Left colon (tissue), 2 donors: Measurements from ENCODE around the gene KCNG2. TPM values are rescaled to one million over a fixed set of nuclear protein-coding genes. Genes with fewer than 3 reads are reported as not detected.

ENCODE experiments used
- ATAC-seq: fragments of 200-7000 bp; cut with Tn5 transposase; one replicate; pipeline ENCODE4 v1.9.1; 2020; ENCODE audit warnings: mild to moderate bottlenecking, moderate library complexity
- DNase-seq, 2 donors: peaks; one replicate each; pipeline ENCODE4 v3.0.0-alpha.2; 2020
- intact Hi-C, 2 donors: fragments of 100-400 bp; cut with DNase I in 1 of 2; cut with micrococcal nuclease in 1 of 2; formaldehyde crosslinking; loops; one replicate each; pipeline versions ENCODE4 v1.11.2 to v1.14.0; 2022; cut with DNase I, micrococcal nuclease
- total RNA-seq, 2 donors: library from RNA; stranded (reverse); fragmentation: NEBNext Ultra II Directional; extraction: Animal tissue kit (Norgen Biotek cat#: 25700); gene quantifications; one replicate each; pipeline ENCODE4 v1.2.1, GENCODE V29; 2021
- donor health status: DM: no; HTN: no; CAD: no.
- donor health status: DM: yes; HTN: yes; CAD: no.

Gene KCNG2
- total RNA-seq, 2 donors from 2014 or later, result not detected

- intact Hi-C loops, result no loop called here
- DNase-seq (no peak), ATAC-seq (no peak)
Measured at GRCh38 chr18:79764131-79764530, 33.6 kb upstream of the KCNG2 start.

GRCh38 chr18:79765491-79766245 is 32.1 kb upstream of the KCNG2 start:
- intact Hi-C loops, result no loop called here
- DNase-seq (peak in 1 of 2 donors; percentile 17), ATAC-seq (no peak)

DNA sequence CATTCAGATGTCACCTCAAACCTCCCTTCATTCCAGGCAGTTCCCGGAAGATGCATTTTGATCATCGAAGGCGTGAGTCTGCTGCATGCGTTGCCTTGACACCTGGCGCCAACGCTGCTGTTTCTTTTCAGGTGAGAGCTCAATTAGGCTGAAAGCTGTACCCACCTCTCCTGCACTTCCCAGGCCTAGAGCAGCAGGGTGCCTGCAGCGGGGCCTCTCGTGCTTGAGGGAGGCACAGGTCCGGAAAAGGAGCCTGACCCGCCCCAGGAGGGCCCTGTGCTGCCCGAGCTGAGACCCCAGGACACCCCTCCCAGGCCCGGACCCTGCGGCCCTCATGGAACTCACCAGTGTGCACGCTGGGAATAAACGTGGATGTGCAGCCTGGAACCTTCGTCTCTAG is 31.4 kb upstream of the KCNG2 start:
- intact Hi-C loops, result no loop called here
- no peak for ATAC-seq
- peak in 1 of 2 donors; percentile 8 for DNase-seq

- ATAC-seq (no peak), DNase-seq (no peak)
- intact Hi-C loops, result no loop called here
Measured at GRCh38 chr18:79768745-79769144, 29.0 kb upstream of the KCNG2 start.

DNA sequence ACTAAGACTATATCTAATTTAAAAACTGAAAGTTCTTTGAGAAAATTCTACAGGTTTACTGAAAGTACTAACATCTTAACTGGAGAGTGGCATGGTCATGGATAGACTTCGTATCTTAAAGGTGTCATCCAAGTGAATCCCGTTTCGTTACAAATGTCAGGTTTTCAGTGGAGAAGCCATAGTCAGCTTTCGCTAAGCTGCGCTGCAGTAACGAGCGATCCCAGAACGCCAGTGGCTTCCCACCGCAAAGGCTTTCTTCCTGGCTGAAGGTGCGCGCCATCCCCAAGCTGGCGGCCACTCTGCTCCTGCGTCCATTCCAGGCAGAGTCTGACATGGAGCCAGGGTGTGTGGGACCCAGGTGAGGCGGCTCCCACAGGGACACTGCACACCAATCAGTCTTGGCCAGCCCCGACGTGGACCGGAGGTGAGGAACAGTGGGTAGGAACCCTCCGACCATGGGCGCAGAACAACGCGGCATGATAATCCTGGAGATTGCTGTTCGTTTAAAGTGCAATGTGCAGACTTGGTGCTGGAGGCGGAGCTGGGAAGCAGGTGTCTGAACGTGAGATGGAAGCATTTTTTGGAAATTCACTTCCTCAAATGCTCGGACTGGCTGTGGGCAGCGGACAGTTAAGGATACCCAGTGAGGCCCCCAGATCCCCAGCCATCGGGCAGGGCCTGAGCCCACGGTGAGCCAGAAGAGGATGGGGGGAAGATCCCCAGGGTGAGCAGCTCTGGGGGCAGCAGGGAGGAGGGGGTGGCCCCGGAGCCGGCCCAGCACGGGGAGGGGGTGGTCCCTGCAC is 27.8 kb upstream of the KCNG2 start:
- DNase-seq, result peak in 1 of 2 donors; percentile 14
- ATAC-seq, result no peak
- intact Hi-C loops, result no loop called here

GRCh38 chr18:79770501-79770815 is 27.3 kb upstream of the KCNG2 start:
- no peak for ATAC-seq
- DNase-seq, result peak in 1 of 2 donors; percentile 16

GRCh38 chr18:79770826-79771225 is 26.9 kb upstream of the KCNG2 start:
- no peak for ATAC-seq
- intact Hi-C loops, result no loop called here
- peak in 1 of 2 donors; percentile 8 for DNase-seq

More at GRCh38 chr18:79770501-79770815, 27.3 kb upstream of the KCNG2 start:
- intact Hi-C loops, result no loop called here

- no peak for ATAC-seq
- intact Hi-C loops, result no loop called here
- peak in 1 of 2 donors; percentile 10 for DNase-seq
Measured at GRCh38 chr18:79771446-79772107, 26.2 kb upstream of the KCNG2 start.

DNA sequence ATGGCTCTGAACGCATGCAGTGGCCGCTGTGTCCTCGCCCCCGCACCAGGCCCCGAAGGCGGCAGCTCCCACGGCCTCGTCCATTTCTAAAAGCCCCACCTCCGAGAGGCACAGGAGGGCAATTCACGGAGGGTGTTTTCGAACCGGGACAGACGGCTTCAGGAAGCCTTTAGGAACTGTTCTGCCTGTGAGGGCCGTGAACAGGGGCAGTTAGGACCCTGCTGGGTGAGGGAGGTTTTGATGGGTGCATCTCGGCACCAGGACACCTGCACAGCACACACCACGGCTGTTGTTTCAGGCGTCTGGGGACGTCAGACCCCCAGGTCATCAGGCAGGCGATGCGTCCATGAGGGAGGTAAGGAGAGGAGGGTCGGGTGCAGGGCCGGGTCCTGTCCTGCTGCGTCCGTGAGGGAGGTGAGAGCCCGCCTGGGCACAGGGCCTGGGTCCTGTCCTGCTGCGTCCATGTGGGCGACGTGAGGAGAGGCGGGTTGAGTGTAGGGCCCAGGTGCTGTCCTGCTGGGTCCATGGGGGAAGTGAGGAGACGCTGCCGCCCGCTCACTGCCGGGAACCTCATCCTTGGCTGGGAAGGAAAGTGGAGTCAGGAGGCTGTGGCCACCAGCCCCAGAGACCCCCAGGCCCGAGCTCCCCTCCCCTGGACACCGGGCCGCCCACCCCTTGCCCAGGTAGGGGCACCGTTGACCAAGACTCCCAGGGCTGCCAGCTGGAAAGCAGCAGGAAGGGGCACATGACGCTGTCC is 25.5 kb upstream of the KCNG2 start:
- ATAC-seq (no peak), DNase-seq (peak in 1 of 2 donors; percentile 18)
- intact Hi-C loops, result no loop called here

- DNase-seq, result peak in 1 of 2 donors; percentile 8
- ATAC-seq, result no peak
- intact Hi-C loops, result no loop called here
Measured at GRCh38 chr18:79772865-79773696, 24.7 kb upstream of the KCNG2 start.

DNA sequence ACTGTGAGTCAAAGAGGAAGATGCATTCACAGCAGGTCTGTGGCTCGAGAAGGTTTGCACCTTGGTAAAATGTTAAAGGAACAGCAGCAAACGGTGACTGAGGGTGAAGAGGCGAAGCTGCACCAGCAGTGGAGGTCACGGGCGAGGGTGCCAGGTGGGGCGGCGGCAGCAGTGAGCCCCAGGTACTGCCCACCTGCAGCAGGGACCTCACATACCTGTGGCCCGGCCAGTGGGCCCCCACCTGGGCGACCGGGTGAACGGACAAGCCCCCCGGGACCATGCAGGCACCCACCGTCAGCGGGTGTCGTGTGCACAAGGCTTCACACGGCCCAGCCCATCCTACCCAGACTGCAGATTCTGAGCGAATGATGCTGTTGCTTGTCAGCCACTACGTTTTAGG is 23.6 kb upstream of the KCNG2 start:
- intact Hi-C loops, result no loop called here
- no peak for ATAC-seq
- DNase-seq, result peak in 1 of 2 donors; percentile 14

DNA sequence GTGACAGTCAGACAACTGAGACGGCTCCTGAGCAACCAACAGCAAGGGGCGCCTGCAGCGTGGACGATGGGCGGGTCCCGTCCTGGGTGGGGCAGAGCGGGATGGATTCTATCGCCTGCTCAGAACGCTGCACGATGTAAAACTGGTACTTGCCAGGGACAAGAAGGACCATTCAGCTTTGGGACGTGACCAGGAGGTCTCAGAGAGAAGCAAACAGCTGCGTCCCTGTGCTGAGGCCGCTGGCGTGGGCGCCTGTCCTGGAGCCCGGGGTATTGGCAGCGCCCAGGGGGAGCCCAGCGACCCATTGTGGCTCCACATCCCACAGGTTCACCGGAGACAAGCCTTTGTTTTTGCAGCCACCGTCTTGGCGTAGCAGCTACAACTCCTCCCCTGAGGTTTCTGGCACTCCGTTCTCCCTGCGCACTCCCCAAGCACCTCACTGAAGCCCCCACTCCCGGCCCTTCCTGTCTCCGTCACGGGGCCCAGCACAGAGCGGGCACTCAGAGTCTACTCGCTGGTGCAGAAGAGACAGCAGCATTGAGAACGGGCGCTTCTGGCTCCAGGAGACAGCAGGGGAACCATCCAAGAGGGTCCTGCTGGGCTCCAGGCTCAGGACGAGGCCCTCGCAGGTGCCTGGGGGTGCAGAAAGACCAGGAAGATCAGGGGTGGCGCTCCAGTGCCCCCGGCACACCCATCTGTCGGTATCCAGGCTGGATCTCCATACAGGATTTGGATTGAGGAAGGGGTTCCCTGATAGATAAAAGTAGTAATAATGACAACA is 22.1 kb upstream of the KCNG2 start:
- intact Hi-C loops, result no loop called here
- ATAC-seq (no peak), DNase-seq (peak in 1 of 2 donors; percentile 19)

GRCh38 chr18:79776674-79777073 is 21.1 kb upstream of the KCNG2 start:
- intact Hi-C loops, result no loop called here
- ATAC-seq, result no peak

GRCh38 chr18:79778291-79778791 is 19.4 kb upstream of the KCNG2 start:
- DNase-seq (peak in 1 of 2 donors; percentile 13), ATAC-seq (no peak)
- intact Hi-C loops, result no loop called here

More at GRCh38 chr18:79776674-79777073, 21.1 kb upstream of the KCNG2 start:
- DNase-seq, result no peak

DNA sequence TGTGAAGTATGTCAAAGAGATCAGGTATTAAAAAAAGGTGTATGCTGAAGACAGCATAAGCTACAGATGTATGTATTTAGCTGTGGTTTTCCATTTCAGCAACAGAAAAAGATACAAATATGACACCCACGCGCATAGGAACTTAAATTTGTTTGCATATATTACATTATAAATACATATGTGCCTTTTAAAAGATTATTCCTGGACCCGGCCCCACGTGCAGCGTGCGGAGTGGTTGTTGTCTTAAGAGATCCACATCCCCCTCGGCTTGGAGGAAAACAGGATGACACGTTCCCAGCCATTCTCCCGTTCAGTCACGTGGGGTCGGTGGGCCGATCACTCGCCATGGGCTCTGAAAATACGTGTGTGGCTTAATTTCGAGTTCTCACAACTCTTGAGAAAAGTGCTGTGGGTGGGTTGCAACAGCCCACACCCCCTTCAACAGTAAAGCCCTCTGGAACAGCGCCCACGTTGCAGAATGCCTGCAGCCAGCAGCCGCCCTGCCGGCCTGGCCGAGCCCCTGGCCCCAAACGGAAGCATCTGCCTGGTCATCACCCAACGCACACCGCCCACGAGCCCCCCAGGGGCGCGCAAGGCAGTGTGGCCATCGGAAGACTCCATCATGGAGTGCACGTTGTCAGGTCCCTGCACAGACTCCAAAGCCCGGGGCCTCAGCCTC is 18.6 kb upstream of the KCNG2 start:
- intact Hi-C loops, result no loop called here
- ATAC-seq (no peak), DNase-seq (peak in 1 of 2 donors; percentile 10)

GRCh38 chr18:79779700-79780190 is 18.0 kb upstream of the KCNG2 start:
- ATAC-seq (no peak), DNase-seq (no peak)
- intact Hi-C loops, result no loop called here
